ENCODE results near the gene TELO2. TPM values are rescaled to one million over a fixed set of nuclear protein-coding genes. Genes with fewer than 3 reads are reported as not detected.

TELO2 gene
- total RNA-seq, 2 donors from 2014 or later: 24.8 to 27.9 TPM

DNA sequence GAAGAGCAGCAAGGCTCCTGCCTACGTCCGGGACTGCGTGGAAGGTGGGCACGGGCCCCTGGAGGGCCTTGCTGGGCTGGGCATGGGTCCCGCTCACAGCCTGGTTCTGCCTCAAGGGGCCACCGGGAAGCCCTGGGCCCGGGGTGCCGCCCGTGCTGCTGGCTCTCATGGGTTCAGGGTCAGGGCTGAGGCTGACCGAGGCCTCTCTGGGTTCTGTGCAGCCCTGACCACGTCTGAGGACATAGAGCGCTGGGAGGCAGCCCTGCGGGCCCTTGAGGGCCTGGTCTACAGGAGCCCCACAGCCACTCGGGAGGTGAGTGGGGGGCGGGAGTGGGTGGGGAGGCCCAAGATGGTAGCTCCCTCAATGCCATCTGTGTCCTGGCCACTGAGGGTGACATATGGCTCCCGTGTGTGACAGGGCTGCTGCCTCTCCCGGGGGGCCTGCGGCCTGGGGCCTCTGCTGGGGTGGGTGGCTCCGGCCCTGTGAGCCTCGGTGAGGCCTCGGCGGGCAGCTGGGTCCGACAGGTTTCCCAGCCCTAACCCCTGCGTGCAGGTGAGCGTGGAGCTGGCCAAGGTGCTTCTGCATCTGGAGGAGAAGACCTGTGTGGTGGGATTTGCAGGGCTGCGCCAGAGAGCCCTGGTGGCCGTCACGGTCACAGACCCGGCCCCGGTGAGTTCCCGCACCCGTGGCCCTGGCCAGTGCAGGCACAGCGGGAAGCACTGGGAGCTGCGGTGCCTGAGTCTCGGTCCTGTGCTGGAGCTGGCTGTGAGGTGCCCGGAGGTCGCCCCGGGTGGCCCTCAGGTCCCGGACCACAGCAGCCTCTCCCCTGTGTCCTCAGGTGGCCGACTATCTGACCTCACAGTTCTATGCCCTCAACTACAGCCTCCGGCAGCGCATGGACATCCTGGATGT is 9.2 kb downstream of the TELO2 start:
- Histone ChIP-seq H3K9me3 (no peaks in the 10 kb centered on the region), H3K4me3 (no peak overlapping the region), H3K27me3 (replicated peaks; ENCODE audit: insufficient read depth) (no peaks in the 10 kb centered on the region), H3K27ac (no peak overlapping the region), H3K36me3 (peaks cover 58% of the 10 kb centered on the region), H3K4me1 (ENCODE audit: control insufficient read depth in 1 of 2, low read depth in 2 of 2) (no peaks in the 10 kb centered on the region)
- ATAC-seq (ENCODE audit: insufficient number of reproducible peaks, low FRiP score, low read depth) (no peak), DNase-seq (ENCODE audit: low spot score) (no peak)
- TF ChIP-seq, protein P1, sequence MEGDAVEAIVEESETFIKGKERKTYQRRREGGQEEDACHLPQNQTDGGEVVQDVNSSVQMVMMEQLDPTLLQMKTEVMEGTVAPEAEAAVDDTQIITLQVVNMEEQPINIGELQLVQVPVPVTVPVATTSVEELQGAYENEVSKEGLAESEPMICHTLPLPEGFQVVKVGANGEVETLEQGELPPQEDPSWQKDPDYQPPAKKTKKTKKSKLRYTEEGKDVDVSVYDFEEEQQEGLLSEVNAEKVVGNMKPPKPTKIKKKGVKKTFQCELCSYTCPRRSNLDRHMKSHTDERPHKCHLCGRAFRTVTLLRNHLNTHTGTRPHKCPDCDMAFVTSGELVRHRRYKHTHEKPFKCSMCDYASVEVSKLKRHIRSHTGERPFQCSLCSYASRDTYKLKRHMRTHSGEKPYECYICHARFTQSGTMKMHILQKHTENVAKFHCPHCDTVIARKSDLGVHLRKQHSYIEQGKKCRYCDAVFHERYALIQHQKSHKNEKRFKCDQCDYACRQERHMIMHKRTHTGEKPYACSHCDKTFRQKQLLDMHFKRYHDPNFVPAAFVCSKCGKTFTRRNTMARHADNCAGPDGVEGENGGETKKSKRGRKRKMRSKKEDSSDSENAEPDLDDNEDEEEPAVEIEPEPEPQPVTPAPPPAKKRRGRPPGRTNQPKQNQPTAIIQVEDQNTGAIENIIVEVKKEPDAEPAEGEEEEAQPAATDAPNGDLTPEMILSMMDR (IDR thresholded peaks at IDR 0.05): no peak

DNA sequence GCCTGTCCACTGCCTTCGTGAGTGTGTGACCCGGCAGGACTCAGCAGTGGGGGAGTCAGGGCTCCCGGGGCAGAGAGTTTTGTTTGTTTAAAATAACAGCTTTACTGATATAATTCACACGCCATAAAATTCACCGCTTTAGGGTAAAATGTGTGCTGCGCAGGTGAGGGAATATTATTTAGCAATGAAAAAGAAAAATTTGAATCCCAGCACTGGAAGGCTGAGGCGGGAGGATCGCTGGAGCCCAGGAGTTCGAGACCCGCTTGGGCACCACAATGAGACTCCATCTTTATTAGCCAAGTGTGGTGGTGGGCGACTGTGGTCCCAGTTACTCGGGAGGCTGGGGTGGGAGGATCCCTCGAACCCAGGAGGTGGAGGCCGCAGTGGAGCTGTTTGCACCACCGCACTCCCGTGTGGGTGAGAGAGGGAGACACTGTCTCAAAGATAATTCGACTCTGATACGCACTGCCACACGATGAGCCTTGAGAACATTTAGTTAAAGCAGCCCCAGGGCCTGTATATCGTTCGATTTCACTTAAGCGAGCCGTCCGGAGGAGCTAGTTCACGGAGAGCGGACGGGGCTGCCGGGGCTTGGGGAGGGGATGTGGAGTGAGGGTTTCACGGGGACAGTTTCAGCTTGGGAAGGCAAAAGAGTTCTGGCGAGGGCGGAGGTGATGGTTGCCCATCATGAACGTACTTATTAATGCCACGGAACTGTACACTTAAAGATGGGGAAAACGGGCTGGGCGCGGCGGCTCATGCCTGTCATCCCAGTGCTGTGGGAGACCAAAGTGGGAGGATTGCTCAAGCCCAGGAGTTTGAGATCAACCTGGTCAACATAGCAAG is 10.2 kb downstream of the TELO2 start:
- TF ChIP-seq, protein P1 (IDR thresholded peaks at IDR 0.05): no peak
- no peak for DNase-seq (ENCODE audit: low spot score)
- Histone ChIP-seq H3K27ac (no peak overlapping the region), H3K27me3 (replicated peaks; ENCODE audit: insufficient read depth) (no peaks in the 10 kb centered on the region), H3K4me1 (ENCODE audit: control insufficient read depth in 1 of 2, low read depth in 2 of 2) (peaks cover 0 to 4% of the 10 kb centered on the region in 2 donors), H3K9me3 (no peaks in the 10 kb centered on the region), H3K36me3 (peaks cover 49% of the 10 kb centered on the region), H3K4me3 (no peak overlapping the region)
- ATAC-seq (ENCODE audit: insufficient number of reproducible peaks, low FRiP score, low read depth): no peak

DNA sequence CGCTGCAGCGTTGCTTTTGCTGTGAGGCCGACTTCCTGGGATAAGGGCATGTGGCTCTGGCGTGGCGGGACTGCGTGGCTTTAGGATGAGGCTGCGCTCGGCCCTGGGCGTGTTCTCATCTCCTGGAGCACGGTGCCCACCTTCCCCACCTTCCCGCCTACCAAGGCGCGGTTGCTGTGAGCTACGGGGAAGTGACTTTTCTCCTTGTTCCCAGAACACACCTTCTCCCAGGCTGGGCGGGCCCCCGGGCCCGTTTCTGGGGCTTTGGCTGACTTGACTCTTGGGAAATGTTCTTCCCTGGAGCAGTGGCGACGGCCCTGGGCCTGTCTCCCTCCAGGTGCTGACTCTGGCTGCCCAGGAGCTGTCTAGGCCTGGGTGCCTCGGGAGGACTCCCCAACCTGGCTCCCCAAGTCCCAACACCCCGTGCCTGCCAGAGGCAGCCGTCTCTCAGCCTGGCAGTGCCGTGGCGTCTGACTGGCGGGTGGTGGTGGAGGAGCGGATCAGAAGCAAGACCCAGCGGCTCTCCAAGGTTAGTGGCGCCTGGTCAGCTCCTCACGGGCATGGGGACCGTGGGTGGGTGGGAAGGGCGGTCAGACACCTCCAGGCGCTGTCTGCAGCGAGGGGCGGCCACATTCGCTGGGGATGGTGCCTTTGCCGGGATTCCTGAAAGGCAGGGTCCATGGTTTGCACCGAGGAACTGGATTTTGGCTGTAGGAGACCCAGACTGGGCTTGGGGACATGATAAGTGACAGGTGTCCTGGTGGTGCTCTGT is 12.1 kb downstream of the TELO2 start:
- H3K27ac ChIP-seq: no peak overlapping the region
- no peaks in the 10 kb centered on the region for H3K9me3 ChIP-seq
- H3K27me3 ChIP-seq (replicated peaks; ENCODE audit: insufficient read depth): no peaks in the 10 kb centered on the region
- TF ChIP-seq, protein P1 (IDR thresholded peaks at IDR 0.05): no peak
- peaks cover 16 to 23% of the 10 kb centered on the region in 2 donors for H3K4me1 ChIP-seq (ENCODE audit: control insufficient read depth in 1 of 2, low read depth in 2 of 2)
- ATAC-seq (ENCODE audit: insufficient number of reproducible peaks, low FRiP score, low read depth): no peak
- peaks cover 35% of the 10 kb centered on the region for H3K36me3 ChIP-seq
- no peak overlapping the region for H3K4me3 ChIP-seq
- DNase-seq (ENCODE audit: low spot score): no peak

DNA sequence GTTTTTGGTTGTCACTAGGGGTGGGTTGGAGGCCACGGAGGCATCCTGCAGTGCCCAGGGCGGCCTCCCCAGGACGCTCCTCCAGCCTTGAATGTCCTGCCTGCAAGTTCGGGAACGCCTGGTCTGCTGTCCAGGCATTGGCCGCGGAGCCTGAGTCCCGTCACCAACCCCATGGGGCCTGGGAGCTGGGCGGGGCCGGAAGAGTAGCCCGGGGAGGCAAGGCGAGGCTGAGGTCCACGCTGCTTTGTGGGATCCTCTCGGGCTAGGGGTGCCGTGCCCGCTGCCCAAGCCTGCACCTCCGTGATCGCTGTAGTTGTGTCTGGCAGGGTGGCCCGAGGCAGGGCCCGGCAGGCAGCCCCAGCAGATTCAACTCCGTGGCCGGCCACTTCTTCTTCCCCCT is 12.8 kb downstream of the TELO2 start:
- TF ChIP-seq, protein P1 (IDR thresholded peaks at IDR 0.05): no peak
- H3K9me3 ChIP-seq: no peaks in the 10 kb centered on the region
- no peaks in the 10 kb centered on the region for H3K27me3 ChIP-seq (replicated peaks; ENCODE audit: insufficient read depth)
- no peak overlapping the region for H3K27ac ChIP-seq
- peaks cover 21 to 30% of the 10 kb centered on the region in 2 donors for H3K4me1 ChIP-seq (ENCODE audit: control insufficient read depth in 1 of 2, low read depth in 2 of 2)
- H3K4me3 ChIP-seq: no peak overlapping the region
- peaks cover 28% of the 10 kb centered on the region for H3K36me3 ChIP-seq
- no peak for DNase-seq (ENCODE audit: low spot score)
- ATAC-seq (ENCODE audit: insufficient number of reproducible peaks, low FRiP score, low read depth): no peak

Data from thoracic aorta (tissue), 2 donors.